HG03097 (cell line): ENCODE results near the gene KIAA0040.
"Not testable (repeated sequence)": the region's sequence is repeated elsewhere in the genome, so short reads cannot be mapped to it uniquely, and the experiment has no call there.

ENCODE experiments used
- ATAC-seq: cut with Tn5 transposase; IDR thresholded peaks from one replicate; pipeline ENCODE4 v1.9.1; 2021; ENCODE audit not compliant: unreplicated experiment, low FRiP score

The KIAA0040 gene

DNA sequence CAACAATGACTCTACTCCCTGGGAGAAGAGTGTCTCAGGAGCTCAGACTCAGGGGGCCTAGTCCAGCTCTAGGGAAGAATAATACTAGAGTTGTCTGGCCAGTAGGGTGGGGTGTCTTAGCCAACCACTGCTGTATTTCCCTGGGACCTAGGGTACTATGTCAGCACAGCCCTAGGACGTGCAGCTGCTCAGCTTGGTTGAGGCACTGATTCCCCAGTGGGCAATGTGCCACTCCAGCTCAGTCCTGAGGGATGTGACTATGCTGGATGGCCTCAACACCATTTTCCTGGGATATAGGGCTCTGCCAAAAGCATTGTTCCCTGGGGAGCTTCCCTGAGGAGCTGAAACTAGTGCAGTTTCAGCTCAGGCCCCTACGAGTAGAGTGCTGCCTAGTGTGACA is 77.6 kb downstream of the KIAA0040 start:
- no peak for ATAC-seq

DNA sequence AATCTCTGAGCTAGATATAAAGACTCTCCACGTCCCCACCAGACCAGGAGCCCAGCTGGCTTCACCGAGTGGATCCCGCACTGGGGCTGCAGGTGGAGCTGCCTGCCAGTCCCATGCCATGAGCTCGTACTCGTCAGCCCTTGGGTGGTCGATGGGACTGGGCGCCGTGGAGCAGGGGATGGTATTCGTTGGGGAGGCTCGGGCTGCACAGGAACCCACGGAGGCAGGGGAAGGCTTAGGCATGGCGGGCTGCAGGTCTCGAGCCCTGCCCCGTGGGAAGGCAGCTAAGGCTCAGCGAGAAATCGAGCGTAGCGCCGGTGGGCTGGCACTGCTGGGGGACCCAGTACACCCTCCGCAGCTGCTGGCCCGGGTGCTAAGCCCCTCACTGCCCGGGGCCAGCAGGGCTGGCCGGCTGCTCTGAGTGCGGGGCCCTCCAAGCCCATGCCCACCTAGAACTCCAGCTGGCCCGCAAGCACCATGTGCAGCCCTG is 84.2 kb downstream of the KIAA0040 start:
- ATAC-seq, result not testable (repeated sequence)
